ENCODE results near the gene CFDP1.

CFDP1 gene

GRCh38 chr16:75351183-75351582, 82.1 kb downstream of the CFDP1 start:
- peaks cover 10% of the 10 kb centered on the region for H3K4me1 ChIP-seq (ENCODE audit: control insufficient read depth, insufficient read depth, low read length)
- DNase-seq (ENCODE audit: low read depth), result peak; percentile 77

GRCh38 chr16:75345711-75346110, 87.6 kb downstream of the CFDP1 start:
- no peak overlapping the region for H3K9ac ChIP-seq (ENCODE audit: low read length)
- H3K4me1 ChIP-seq (ENCODE audit: control insufficient read depth, insufficient read depth, low read length), result peaks cover 24% of the 10 kb centered on the region
- no peaks in the 10 kb centered on the region for H3K27me3 ChIP-seq (replicated peaks; ENCODE audit: control insufficient read depth, insufficient read depth, low read length)
- H3K4me3 ChIP-seq (ENCODE audit: low read length), result no peak overlapping the region
- H3K36me3 ChIP-seq (ENCODE audit: control insufficient read depth, insufficient read depth, low read length, severe bottlenecking), result peaks cover 3% of the 10 kb centered on the region
- no peaks in the 10 kb centered on the region for H3K9me3 ChIP-seq (ENCODE audit: control insufficient read depth, low read length)
- no peak for DNase-seq (ENCODE audit: low read depth)

More at GRCh38 chr16:75351183-75351582, 82.1 kb downstream of the CFDP1 start:
- Histone ChIP-seq H3K9ac (ENCODE audit: low read length) (no peak overlapping the region), H3K9me3 (ENCODE audit: control insufficient read depth, low read length) (no peaks in the 10 kb centered on the region), H3K36me3 (ENCODE audit: control insufficient read depth, insufficient read depth, low read length, severe bottlenecking) (no peaks in the 10 kb centered on the region), H3K4me3 (ENCODE audit: low read length) (no peak overlapping the region), H3K27me3 (replicated peaks; ENCODE audit: control insufficient read depth, insufficient read depth, low read length) (no peaks in the 10 kb centered on the region)

GRCh38 chr16:75343941-75344340, 89.4 kb downstream of the CFDP1 start:
- Histone ChIP-seq H3K4me1 (ENCODE audit: control insufficient read depth, insufficient read depth, low read length) (peaks cover 25% of the 10 kb centered on the region), H3K9ac (ENCODE audit: low read length) (no peak overlapping the region), H3K27me3 (replicated peaks; ENCODE audit: control insufficient read depth, insufficient read depth, low read length) (no peaks in the 10 kb centered on the region), H3K36me3 (ENCODE audit: control insufficient read depth, insufficient read depth, low read length, severe bottlenecking) (peaks cover 3% of the 10 kb centered on the region), H3K4me3 (ENCODE audit: low read length) (no peak overlapping the region), H3K9me3 (ENCODE audit: control insufficient read depth, low read length) (no peaks in the 10 kb centered on the region)
- no peak for DNase-seq (ENCODE audit: low read depth)

- H3K4me3 ChIP-seq (ENCODE audit: low read length), result no peak overlapping the region
- peaks cover 25% of the 10 kb centered on the region for H3K4me1 ChIP-seq (ENCODE audit: control insufficient read depth, insufficient read depth, low read length)
- no peak overlapping the region for H3K9ac ChIP-seq (ENCODE audit: low read length)
- H3K27me3 ChIP-seq (replicated peaks; ENCODE audit: control insufficient read depth, insufficient read depth, low read length), result no peaks in the 10 kb centered on the region
- DNase-seq (ENCODE audit: low read depth), result no peak
- H3K9me3 ChIP-seq (ENCODE audit: control insufficient read depth, low read length), result no peaks in the 10 kb centered on the region
- peaks cover 3% of the 10 kb centered on the region for H3K36me3 ChIP-seq (ENCODE audit: control insufficient read depth, insufficient read depth, low read length, severe bottlenecking)
Observed at GRCh38 chr16:75343286-75343685, 90.0 kb downstream of the CFDP1 start.

GRCh38 chr16:75342308-75342811, 90.9 kb downstream of the CFDP1 start:
- no peak overlapping the region for H3K4me3 ChIP-seq (ENCODE audit: low read length)
- H3K36me3 ChIP-seq (ENCODE audit: control insufficient read depth, insufficient read depth, low read length, severe bottlenecking), result peaks cover 3% of the 10 kb centered on the region
- H3K9ac ChIP-seq (ENCODE audit: low read length), result peak overlapping the region; percentile 28
- H3K4me1 ChIP-seq (ENCODE audit: control insufficient read depth, insufficient read depth, low read length), result peaks cover 25% of the 10 kb centered on the region
- peak; percentile 41 for DNase-seq (ENCODE audit: low read depth)
- H3K9me3 ChIP-seq (ENCODE audit: control insufficient read depth, low read length), result no peaks in the 10 kb centered on the region
- no peaks in the 10 kb centered on the region for H3K27me3 ChIP-seq (replicated peaks; ENCODE audit: control insufficient read depth, insufficient read depth, low read length)

GRCh38 chr16:75341564-75342307, 91.6 kb downstream of the CFDP1 start:
- H3K4me3 ChIP-seq (ENCODE audit: low read length), result no peak overlapping the region
- H3K36me3 ChIP-seq (ENCODE audit: control insufficient read depth, insufficient read depth, low read length, severe bottlenecking), result peaks cover 3% of the 10 kb centered on the region
- H3K9me3 ChIP-seq (ENCODE audit: control insufficient read depth, low read length), result no peaks in the 10 kb centered on the region
- no peaks in the 10 kb centered on the region for H3K27me3 ChIP-seq (replicated peaks; ENCODE audit: control insufficient read depth, insufficient read depth, low read length)
- no peak for DNase-seq (ENCODE audit: low read depth)
- H3K9ac ChIP-seq (ENCODE audit: low read length), result peak overlapping the region; percentile 28
- peaks cover 25% of the 10 kb centered on the region for H3K4me1 ChIP-seq (ENCODE audit: control insufficient read depth, insufficient read depth, low read length)

GRCh38 chr16:75340741-75341491, 92.4 kb downstream of the CFDP1 start:
- Histone ChIP-seq H3K27me3 (replicated peaks; ENCODE audit: control insufficient read depth, insufficient read depth, low read length) (no peaks in the 10 kb centered on the region), H3K9me3 (ENCODE audit: control insufficient read depth, low read length) (no peaks in the 10 kb centered on the region), H3K4me1 (ENCODE audit: control insufficient read depth, insufficient read depth, low read length) (peaks cover 25% of the 10 kb centered on the region), H3K9ac (ENCODE audit: low read length) (no peak overlapping the region), H3K4me3 (ENCODE audit: low read length) (no peak overlapping the region), H3K36me3 (ENCODE audit: control insufficient read depth, insufficient read depth, low read length, severe bottlenecking) (peaks cover 3% of the 10 kb centered on the region)
- peak; percentile 13 for DNase-seq (ENCODE audit: low read depth)

- H3K4me3 ChIP-seq (ENCODE audit: low read length), result no peak overlapping the region
- H3K4me1 ChIP-seq (ENCODE audit: control insufficient read depth, insufficient read depth, low read length), result peaks cover 20% of the 10 kb centered on the region
- H3K27me3 ChIP-seq (replicated peaks; ENCODE audit: control insufficient read depth, insufficient read depth, low read length), result no peaks in the 10 kb centered on the region
- no peak overlapping the region for H3K9ac ChIP-seq (ENCODE audit: low read length)
- H3K36me3 ChIP-seq (ENCODE audit: control insufficient read depth, insufficient read depth, low read length, severe bottlenecking), result no peaks in the 10 kb centered on the region
- no peak for DNase-seq (ENCODE audit: low read depth)
- no peaks in the 10 kb centered on the region for H3K9me3 ChIP-seq (ENCODE audit: control insufficient read depth, low read length)
Observed at GRCh38 chr16:75337430-75337829, 95.9 kb downstream of the CFDP1 start.

GRCh38 chr16:75336521-75336920, 96.8 kb downstream of the CFDP1 start:
- DNase-seq (ENCODE audit: low read depth), result no peak
- H3K9ac ChIP-seq (ENCODE audit: low read length), result no peak overlapping the region
- peaks cover 11% of the 10 kb centered on the region for H3K4me1 ChIP-seq (ENCODE audit: control insufficient read depth, insufficient read depth, low read length)
- H3K36me3 ChIP-seq (ENCODE audit: control insufficient read depth, insufficient read depth, low read length, severe bottlenecking), result peaks cover 2% of the 10 kb centered on the region
- no peak overlapping the region for H3K4me3 ChIP-seq (ENCODE audit: low read length)
- no peaks in the 10 kb centered on the region for H3K27me3 ChIP-seq (replicated peaks; ENCODE audit: control insufficient read depth, insufficient read depth, low read length)
- no peaks in the 10 kb centered on the region for H3K9me3 ChIP-seq (ENCODE audit: control insufficient read depth, low read length)

- DNase-seq (ENCODE audit: low read depth), result no peak
- H3K9me3 ChIP-seq (ENCODE audit: control insufficient read depth, low read length), result no peaks in the 10 kb centered on the region
Observed at GRCh38 chr16:75333721-75334163, 99.6 kb downstream of the CFDP1 start.

GRCh38 chr16:75329943-75330342, 103.4 kb downstream of the CFDP1 start:
- Histone ChIP-seq H3K9ac (ENCODE audit: low read length) (no peak overlapping the region), H3K4me1 (ENCODE audit: control insufficient read depth, insufficient read depth, low read length) (no peaks in the 10 kb centered on the region), H3K4me3 (ENCODE audit: low read length) (no peak overlapping the region), H3K9me3 (ENCODE audit: control insufficient read depth, low read length) (no peaks in the 10 kb centered on the region), H3K27me3 (replicated peaks; ENCODE audit: control insufficient read depth, insufficient read depth, low read length) (no peaks in the 10 kb centered on the region), H3K36me3 (ENCODE audit: control insufficient read depth, insufficient read depth, low read length, severe bottlenecking) (peaks cover 3% of the 10 kb centered on the region)
- DNase-seq (ENCODE audit: low read depth), result no peak

More at GRCh38 chr16:75333721-75334163, 99.6 kb downstream of the CFDP1 start:
- no peak overlapping the region for H3K4me3 ChIP-seq (ENCODE audit: low read length)
- H3K36me3 ChIP-seq (ENCODE audit: control insufficient read depth, insufficient read depth, low read length, severe bottlenecking), result peaks cover 3% of the 10 kb centered on the region
- no peaks in the 10 kb centered on the region for H3K27me3 ChIP-seq (replicated peaks; ENCODE audit: control insufficient read depth, insufficient read depth, low read length)
- H3K9ac ChIP-seq (ENCODE audit: low read length), result no peak overlapping the region
- H3K4me1 ChIP-seq (ENCODE audit: control insufficient read depth, insufficient read depth, low read length), result no peaks in the 10 kb centered on the region

Data from adipocyte (in vitro differentiated cells).